H1 (cell line): ENCODE measurements around the gene DLG5. TPM values are rescaled to one million over a fixed set of nuclear protein-coding genes. Genes with fewer than 3 reads are reported as not detected.

Experiments
- CTCF ChIA-PET: fragments of 300-600 bp; sonication (Branson Sonifier 250); formaldehyde crosslinking; loops from one replicate; lab custom pipeline; 2021; ENCODE audit not compliant: partially characterized antibody; lab: Charles Lee
- POLR2A ChIA-PET: fragments of 300-600 bp; sonication (Branson Sonifier 250); formaldehyde crosslinking; loops from one replicate; lab custom pipeline; 2021; ENCODE audit warnings: inconsistent platforms; ENCODE audit not compliant: partially characterized antibody; lab: Charles Lee
- DNase-seq, 2 experiments: peaks; one replicate each; pipeline versions ENCODE4 v3.0.0 to v3.0.0-alpha.2; 2010 to 2022; ENCODE audit warnings: low spot score in 2 of 2, low read depth in 1 of 2, mixed read lengths in 1 of 2
- FAIRE-seq: peaks from 2 replicates; lab custom pipeline; 2011; peaks lifted over from hg19 to GRCh38; lab: Jason Lieb, UNC
- H2AFZ ChIP-seq: 2 replicates; pipeline ENCODE4 v1.8.1; 2012; ENCODE audit warnings: low read length, inconsistent platforms
- H2AK5ac ChIP-seq: 2 replicates; pipeline ENCODE4 v1.6.1; 2013; ENCODE audit warnings: low read depth, low read length
- H2BK120ac ChIP-seq: replicated peaks from 2 replicates; pipeline ENCODE3; 2013; ENCODE audit warnings: low read depth, low read length, inconsistent platforms
- H2BK12ac ChIP-seq: 2 replicates; pipeline ENCODE4 v1.6.1; 2013; ENCODE audit warnings: low read depth, low read length
- H2BK15ac ChIP-seq: 2 replicates; pipeline ENCODE4 v1.6.1; 2013; ENCODE audit warnings: low read length
- H2BK20ac ChIP-seq: 2 replicates; pipeline ENCODE4 v1.6.1; 2013; ENCODE audit warnings: low read length
- H2BK5ac ChIP-seq: 2 replicates; pipeline ENCODE4 v1.6.1; 2013; ENCODE audit warnings: low read depth, low read length
- H3K14ac ChIP-seq: 2 replicates; pipeline ENCODE4 v1.6.1; 2013; ENCODE audit warnings: inconsistent platforms; ENCODE audit not compliant: insufficient read length
- H3K18ac ChIP-seq: 2 replicates; pipeline ENCODE4 v1.6.1; 2013; ENCODE audit warnings: low read length; ENCODE audit errors: extremely low read depth
- H3K23ac ChIP-seq: 2 replicates; pipeline ENCODE4 v1.6.1; 2013; ENCODE audit warnings: inconsistent platforms; ENCODE audit not compliant: insufficient read length
- H3K23me2 ChIP-seq: 2 replicates; pipeline ENCODE4 v1.6.1; 2013; ENCODE audit warnings: low read depth, low read length
- H3K27ac ChIP-seq: 2 replicates; pipeline ENCODE4 v1.6.1; 2011; ENCODE audit warnings: low read depth, low read length, inconsistent platforms
- H3K27me3 ChIP-seq, 4 experiments: replicated peaks in 1 of 4; 1 replicate in 1 of 4; 2 replicates in 3 of 4; pipeline versions ENCODE4 v1.6.1 to v1.8.1; 2011 to 2013; ENCODE audit warnings: low read length in 3 of 4, mild to moderate bottlenecking in 3 of 4, inconsistent platforms in 2 of 4, mixed read lengths in 2 of 4, moderate library complexity in 1 of 4; ENCODE audit not compliant: control insufficient read depth in 3 of 4, insufficient read depth in 3 of 4; ENCODE audit errors: extremely low read depth in 1 of 4
- H3K36me3 ChIP-seq, 4 experiments: 2 replicates each; pipeline versions ENCODE4 v1.6.1 to v1.8.1; 2011 to 2013; ENCODE audit warnings: mild to moderate bottlenecking in 4 of 4, low read length in 3 of 4, moderate library complexity in 2 of 4, control low read depth in 1 of 4, inconsistent platforms in 1 of 4; ENCODE audit not compliant: insufficient read depth in 4 of 4, control insufficient read depth in 2 of 4
- H3K4ac ChIP-seq: replicated peaks from 2 replicates; pipeline ENCODE3; 2013; ENCODE audit warnings: low read length, low read depth, mixed read lengths, inconsistent platforms; ENCODE audit not compliant: insufficient read length
- H3K4me1 ChIP-seq, 4 experiments: replicated peaks in 1 of 4; 1 replicate in 1 of 4; 2 replicates in 3 of 4; pipeline versions ENCODE4 v1.6.1 to v1.8.1; 2011 to 2013; ENCODE audit warnings: low read length in 3 of 4, inconsistent platforms in 2 of 4, mixed read lengths in 1 of 4; ENCODE audit not compliant: insufficient read depth in 4 of 4, control insufficient read depth in 3 of 4
- H3K4me2 ChIP-seq, 2 experiments: 2 replicates each; pipeline versions ENCODE4 v1.6.1 to v1.8.1; 2011 to 2013; ENCODE audit warnings: low read depth in 2 of 2, low read length in 2 of 2, control low read depth in 1 of 2, inconsistent platforms in 1 of 2, mild to moderate bottlenecking in 1 of 2; ENCODE audit not compliant: insufficient read depth in 1 of 2
- H3K4me3 ChIP-seq, 4 experiments: fragments of 200-600, 300-600 bp in 1 of 4; sonication (generic), shearing (Covaris generic), sonication (Bioruptor Twin) in 1 of 4; 2 replicates each; pipeline versions ENCODE4 v1.5.1 to v1.8.1; 2011 to 2016; ENCODE audit warnings: low read length in 4 of 4, low read depth in 3 of 4, control low read depth in 2 of 4, inconsistent platforms in 2 of 4, mild to moderate bottlenecking in 2 of 4, mixed read lengths in 1 of 4, moderate library complexity in 1 of 4; ENCODE audit not compliant: insufficient read depth in 2 of 4; ENCODE audit errors: extremely low read depth in 1 of 4
- H3K56ac ChIP-seq: replicated peaks from 2 replicates; pipeline ENCODE3; 2013; ENCODE audit warnings: low read depth, mild to moderate bottlenecking, mixed read lengths, low read length, inconsistent platforms; ENCODE audit not compliant: insufficient read length
- H3K79me1 ChIP-seq: 2 replicates; pipeline ENCODE4 v1.6.1; 2013; ENCODE audit warnings: low read depth, low read length, control low read depth
- H3K79me2 ChIP-seq, 2 experiments: 2 replicates each; pipeline versions ENCODE4 v1.6.1 to v1.8.1; 2012 to 2013; ENCODE audit warnings: low read length in 2 of 2, mild to moderate bottlenecking in 2 of 2, inconsistent platforms in 1 of 2; ENCODE audit not compliant: insufficient read depth in 2 of 2, control insufficient read depth in 1 of 2
- H3K9ac ChIP-seq, 4 experiments: replicated peaks in 1 of 4; 1 replicate in 1 of 4; 2 replicates in 3 of 4; pipeline versions ENCODE4 v1.6.1 to v1.8.1; 2011 to 2013; ENCODE audit warnings: low read depth in 3 of 4, low read length in 3 of 4, control low read depth in 2 of 4, mild to moderate bottlenecking in 2 of 4, moderate library complexity in 2 of 4, inconsistent platforms in 1 of 4; ENCODE audit errors: extremely low read depth in 1 of 4
- H3K9me3 ChIP-seq, 2 experiments: 2 replicates each; pipeline versions ENCODE4 v1.6.1 to v1.8.1; 2012 to 2013; ENCODE audit warnings: mild to moderate bottlenecking in 2 of 2, moderate library complexity in 2 of 2, control low read depth in 1 of 2, inconsistent platforms in 1 of 2, low read depth in 1 of 2, low read length in 1 of 2, mixed read lengths in 1 of 2; ENCODE audit not compliant: insufficient read depth in 2 of 2
- H4K20me1 ChIP-seq, 2 experiments: replicated peaks in 1 of 2; 2 replicates each; pipeline versions ENCODE3 to v1.8.1; 2011 to 2013; ENCODE audit warnings: inconsistent platforms in 2 of 2, low read length in 2 of 2, mild to moderate bottlenecking in 1 of 2; ENCODE audit not compliant: insufficient read depth in 2 of 2, control insufficient read depth in 1 of 2
- H4K5ac ChIP-seq: 2 replicates; pipeline ENCODE4 v1.6.1; 2013; ENCODE audit warnings: low read length, low read depth, mixed read lengths, inconsistent platforms; ENCODE audit not compliant: insufficient read length
- H4K8ac ChIP-seq: 2 replicates; pipeline ENCODE4 v1.8.0; 2013; ENCODE audit warnings: mild to moderate bottlenecking, moderate library complexity, low read length, inconsistent platforms; ENCODE audit not compliant: insufficient read depth; ENCODE audit errors: extremely low read depth
- H4K91ac ChIP-seq: replicated peaks from 2 replicates; pipeline ENCODE3; 2013; ENCODE audit warnings: low read length, mixed read lengths, inconsistent platforms; ENCODE audit not compliant: insufficient read length
- EP300 ChIP-seq, 2 experiments: IDR thresholded peaks; 1 replicate in 1 of 2; 2 replicates in 1 of 2; pipeline ENCODE4 v1.6.1; 2011 to 2012; ENCODE audit warnings: low read depth in 2 of 2, low read length in 2 of 2, mild to moderate bottlenecking in 2 of 2, borderline replicate concordance in 1 of 2, inconsistent platforms in 1 of 2, moderate library complexity in 1 of 2
- SIRT6 ChIP-seq: IDR thresholded peaks from one replicate; pipeline ENCODE4 v1.7.1; 2012; ENCODE audit warnings: low read length, inconsistent platforms
- WGBS, 2 experiments: shearing (Covaris generic) in 1 of 2; methylation state at CpG; one replicate each; pipeline versions ENCODE4 v1.1.6 to v1.1.7; 2013 to 2015; ENCODE audit warnings: low lambda C conversion rate in 2 of 2, mixed read lengths in 2 of 2, inconsistent platforms in 1 of 2, low coverage in 1 of 2, missing lambda C conversion rate in 1 of 2; ENCODE audit not compliant: insufficient replicate concordance in 2 of 2, insufficient coverage in 1 of 2, insufficient read length in 1 of 2; ENCODE audit errors: extremely low coverage in 1 of 2, missing lambda C conversion rate in 1 of 2; 5-methylcytosine and 5-hydroxymethylcytosine counted together
- polyA plus RNA-seq, 7 experiments: library from polyadenylated mRNA; depleted of rRNA in 3 of 7; stranded (reverse) in 5 of 7; unstranded in 2 of 7; fragments of >200 nt in 5 of 7; fragments of 200-250 nt in 2 of 7; gene quantifications; 1 replicate in 5 of 7; 2 replicates in 1 of 7; 4 replicates in 1 of 7; pipeline versions ENCODE4 v1.2.1 to v1.2.3, GENCODE V29; 2011 to 2013; ENCODE audit warnings: missing spikeins in 2 of 7, mixed read lengths in 2 of 7
- total RNA-seq: library from RNA; stranded (reverse); fragmentation: NEBNext Ultra II Directional; extraction: Animal tissue kit (Norgen Biotek cat#: 25700); gene quantifications from 2 replicates; pipeline ENCODE4 v1.2.1, GENCODE V29; 2021

The DLG5 gene
- total and polyA plus RNA-seq, 2 of the 8 experiments (the other 6 are each of a cell fraction or from before 2014, with no cell fraction given): 15.6 to 71.4 TPM

- Histone ChIP-seq H3K4me1 (no peaks in the 10 kb centered on the region), H4K91ac (no peak overlapping the region), H3K23me2 (no peaks in the 10 kb centered on the region), H3K79me2 (no peaks in the 10 kb centered on the region), H4K5ac (no peak overlapping the region), H3K79me1 (no peaks in the 10 kb centered on the region), H3K14ac (no peak overlapping the region), H2BK20ac (no peak overlapping the region), H3K4me2 (no peak overlapping the region), H3K4me3 (no peak overlapping the region), H3K9ac (no peak overlapping the region), H3K36me3 (peaks cover 0 to 11% (median 7%) of the 10 kb centered on the region in 4 experiments; a peak in 6 of 8 replicates), H3K18ac (no peak overlapping the region), H3K56ac (no peak overlapping the region), H2BK15ac (no peak overlapping the region), H2BK120ac (no peak overlapping the region), H3K4ac (no peak overlapping the region), H3K23ac (no peak overlapping the region), H3K9me3 (no peaks in the 10 kb centered on the region), H4K20me1 (no peaks in the 10 kb centered on the region), H2AFZ (no peak overlapping the region), H2BK12ac (no peak overlapping the region), H3K27ac (no peak overlapping the region; the same call in 1 of the 2 replicates), H2AK5ac (no peak overlapping the region), H2BK5ac (no peak overlapping the region), H4K8ac (no peak overlapping the region), H3K27me3 (no peaks in the 10 kb centered on the region)
- CTCF ChIA-PET: interaction anchor here (0.8 to 0.9 kb wide), 2 partner anchors 28 to 111 kb away, joined by 3 read pairs; no protein-coding TSS in a partner anchor
- POLR2A ChIA-PET: interaction anchor here (1.2 kb wide), 1 partner anchor 9 kb away, joined by 3 read pairs; no protein-coding TSS in a partner anchor
- TF ChIP-seq EP300 (IDR thresholded peaks at IDR 0.05; ENCODE audit: borderline replicate concordance in 1 of 2, low read depth in 2 of 2, low read length in 2 of 2) (no peak), SIRT6 (no peak)
- FAIRE-seq (no peak), DNase-seq (no peak)
- 83% methylated on average over 2 of the region's 4 CpGs; no CpG with 5 or more reads in 1 of the 2 experiments for WGBS, 2 experiments
Measured at GRCh38 chr10:77784856-77785255, 141.7 kb downstream of the DLG5 start.
